Sigmoid colon (tissue), 4 donors: ENCODE results near the gene SLC25A51.

Experiments
- POLR2AphosphoS5 ChIP-seq, 4 donors: sonication (generic); formaldehyde crosslinking; IDR thresholded peaks; one replicate each; pipeline ENCODE4 v1.6.1; 2017; ENCODE audit warnings: antibody characterized with exemption in 4 of 4
- TF ChIP-seq, protein P1 (sequence below), 4 experiments: fragments of 450-650 bp in 3 of 4; fragments of 200-600 bp in 1 of 4; IDR thresholded peaks; one replicate each; pipeline ENCODE4 v1.5.1; 2016 to 2019; ENCODE audit warnings: antibody characterized with exemption in 4 of 4, mild to moderate bottlenecking in 3 of 4, moderate library complexity in 2 of 4

DNA sequence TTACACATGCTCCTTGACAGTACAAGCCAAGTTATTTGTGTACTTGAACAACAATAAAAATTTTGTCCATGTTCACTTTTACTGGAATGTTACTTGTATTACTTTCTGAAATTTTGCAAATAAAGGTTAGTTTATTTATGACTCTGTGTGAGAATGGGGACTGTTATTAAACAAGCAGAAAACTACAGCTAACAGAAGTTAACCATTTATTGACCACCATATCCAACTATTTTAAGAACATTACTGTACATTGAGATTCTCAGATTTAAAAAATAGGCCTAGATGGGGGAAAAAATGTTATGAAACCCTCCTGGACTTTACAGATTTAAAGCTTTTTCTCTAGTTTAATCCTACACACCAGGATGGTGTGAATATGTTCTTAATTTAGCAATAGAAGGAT, 1.8 kb downstream of the SLC25A51 start:
- TF ChIP-seq, protein P1, sequence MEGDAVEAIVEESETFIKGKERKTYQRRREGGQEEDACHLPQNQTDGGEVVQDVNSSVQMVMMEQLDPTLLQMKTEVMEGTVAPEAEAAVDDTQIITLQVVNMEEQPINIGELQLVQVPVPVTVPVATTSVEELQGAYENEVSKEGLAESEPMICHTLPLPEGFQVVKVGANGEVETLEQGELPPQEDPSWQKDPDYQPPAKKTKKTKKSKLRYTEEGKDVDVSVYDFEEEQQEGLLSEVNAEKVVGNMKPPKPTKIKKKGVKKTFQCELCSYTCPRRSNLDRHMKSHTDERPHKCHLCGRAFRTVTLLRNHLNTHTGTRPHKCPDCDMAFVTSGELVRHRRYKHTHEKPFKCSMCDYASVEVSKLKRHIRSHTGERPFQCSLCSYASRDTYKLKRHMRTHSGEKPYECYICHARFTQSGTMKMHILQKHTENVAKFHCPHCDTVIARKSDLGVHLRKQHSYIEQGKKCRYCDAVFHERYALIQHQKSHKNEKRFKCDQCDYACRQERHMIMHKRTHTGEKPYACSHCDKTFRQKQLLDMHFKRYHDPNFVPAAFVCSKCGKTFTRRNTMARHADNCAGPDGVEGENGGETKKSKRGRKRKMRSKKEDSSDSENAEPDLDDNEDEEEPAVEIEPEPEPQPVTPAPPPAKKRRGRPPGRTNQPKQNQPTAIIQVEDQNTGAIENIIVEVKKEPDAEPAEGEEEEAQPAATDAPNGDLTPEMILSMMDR (IDR thresholded peaks at IDR 0.05), result no peak
- no peak for TF ChIP-seq POLR2AphosphoS5 (IDR thresholded peaks at IDR 0.05)
